HG03521 (cell line): ENCODE measurements around the gene TECPR1.

ENCODE experiments used
- ATAC-seq: cut with Tn5 transposase; IDR thresholded peaks from one replicate; pipeline ENCODE4 v1.9.1; 2021; ENCODE audit warnings: mild to moderate bottlenecking, moderate library complexity; ENCODE audit not compliant: unreplicated experiment

Gene TECPR1

DNA sequence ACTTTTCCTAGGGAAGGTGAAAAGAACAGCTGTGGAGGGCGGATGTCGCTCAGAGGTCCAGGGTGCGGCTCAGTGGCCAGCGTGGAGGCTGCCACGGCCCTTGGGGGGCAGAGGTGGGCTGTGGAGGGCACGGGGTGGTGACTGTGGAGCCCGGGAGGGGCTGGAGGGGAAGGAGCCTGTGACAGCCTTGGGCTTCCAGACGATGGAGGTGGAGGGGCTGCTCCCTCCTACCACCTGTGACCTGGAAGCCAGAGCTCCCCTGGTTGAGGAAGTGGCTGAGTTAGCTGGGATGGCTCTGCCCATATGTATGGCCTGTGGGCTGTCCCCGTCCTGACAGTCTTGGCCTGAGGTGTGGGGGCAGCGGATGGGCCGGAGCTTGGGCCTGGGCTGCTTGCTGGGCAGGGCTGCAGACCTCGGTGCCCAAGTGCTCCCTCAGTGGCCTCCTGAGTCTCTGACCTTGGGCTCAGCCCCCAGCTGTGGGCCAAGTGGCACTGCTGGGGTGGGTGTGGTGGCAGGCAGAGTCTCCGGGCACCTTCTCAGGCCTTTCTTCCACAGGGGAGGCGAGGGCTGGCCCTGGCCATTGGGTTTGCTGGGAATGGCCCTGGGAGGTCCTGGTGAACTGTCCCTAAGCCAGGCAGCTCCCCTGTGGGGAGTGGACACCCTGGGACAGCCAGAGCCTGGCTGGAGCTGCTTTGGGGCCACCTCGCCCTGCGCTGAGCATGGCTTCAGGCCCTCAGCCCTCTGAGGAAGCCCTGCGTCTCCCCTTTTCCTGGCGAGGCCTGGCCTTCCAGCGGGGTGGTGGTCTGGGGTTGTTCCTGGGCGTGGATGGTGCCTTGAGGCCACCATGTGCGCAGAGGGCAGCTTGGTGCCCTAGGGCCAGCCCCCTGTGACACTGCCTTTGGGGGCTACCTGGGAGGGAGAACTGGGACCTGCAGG, 33.4 kb upstream of the TECPR1 start:
- ATAC-seq, result no peak

DNA sequence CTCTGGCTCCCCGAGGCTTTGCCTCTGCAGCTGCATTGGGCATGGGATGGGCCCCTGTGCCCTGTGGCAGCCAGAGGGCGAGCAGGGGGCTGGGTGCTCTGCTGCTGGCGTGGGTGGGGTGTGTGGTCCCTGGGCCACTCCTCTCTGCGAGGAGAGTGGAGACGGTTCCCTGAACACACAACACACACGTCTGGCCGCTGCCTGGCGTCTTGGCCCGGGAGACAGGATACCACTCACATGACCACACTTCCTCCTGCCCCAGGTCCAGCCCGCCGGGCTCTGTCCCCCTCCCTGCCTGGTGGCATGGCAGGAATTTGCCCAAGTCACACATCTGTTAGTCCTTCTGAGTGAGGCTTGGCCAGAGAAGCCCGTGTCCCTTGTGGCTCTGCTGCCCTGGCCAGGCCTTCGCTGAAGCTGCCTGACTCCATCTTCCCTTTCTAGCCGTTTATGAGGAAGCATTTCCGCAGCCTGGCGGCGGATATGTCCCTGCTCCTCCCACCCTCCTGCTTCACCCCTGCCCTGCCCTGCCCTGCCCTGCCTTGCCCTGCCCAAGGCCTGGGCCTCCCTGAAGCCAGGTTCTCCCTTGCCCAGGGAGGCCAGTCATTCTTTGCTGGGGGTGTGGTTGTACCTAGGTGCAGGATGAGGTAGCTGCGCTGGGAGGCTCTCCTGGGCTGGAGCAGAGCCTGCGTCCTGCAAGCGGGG, 32.5 kb upstream of the TECPR1 start:
- no peak for ATAC-seq

DNA sequence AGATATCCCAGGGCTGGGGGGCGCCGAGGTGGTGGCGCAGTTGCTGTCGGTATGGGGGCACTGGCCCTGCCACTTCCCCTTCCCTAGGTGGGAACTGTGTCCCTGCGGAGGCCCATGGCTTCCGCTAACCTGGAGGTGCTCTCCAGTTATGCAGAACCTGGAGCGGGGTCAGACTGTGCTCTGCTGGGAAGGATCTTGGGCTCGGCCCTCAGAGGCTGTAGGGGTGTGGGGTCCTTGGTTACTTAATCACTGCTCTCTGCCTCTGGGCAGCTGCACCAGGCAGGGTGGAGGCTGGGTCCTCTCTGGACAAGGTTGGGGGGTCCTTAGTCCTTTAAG, 31.8 kb upstream of the TECPR1 start:
- ATAC-seq, result no peak

DNA sequence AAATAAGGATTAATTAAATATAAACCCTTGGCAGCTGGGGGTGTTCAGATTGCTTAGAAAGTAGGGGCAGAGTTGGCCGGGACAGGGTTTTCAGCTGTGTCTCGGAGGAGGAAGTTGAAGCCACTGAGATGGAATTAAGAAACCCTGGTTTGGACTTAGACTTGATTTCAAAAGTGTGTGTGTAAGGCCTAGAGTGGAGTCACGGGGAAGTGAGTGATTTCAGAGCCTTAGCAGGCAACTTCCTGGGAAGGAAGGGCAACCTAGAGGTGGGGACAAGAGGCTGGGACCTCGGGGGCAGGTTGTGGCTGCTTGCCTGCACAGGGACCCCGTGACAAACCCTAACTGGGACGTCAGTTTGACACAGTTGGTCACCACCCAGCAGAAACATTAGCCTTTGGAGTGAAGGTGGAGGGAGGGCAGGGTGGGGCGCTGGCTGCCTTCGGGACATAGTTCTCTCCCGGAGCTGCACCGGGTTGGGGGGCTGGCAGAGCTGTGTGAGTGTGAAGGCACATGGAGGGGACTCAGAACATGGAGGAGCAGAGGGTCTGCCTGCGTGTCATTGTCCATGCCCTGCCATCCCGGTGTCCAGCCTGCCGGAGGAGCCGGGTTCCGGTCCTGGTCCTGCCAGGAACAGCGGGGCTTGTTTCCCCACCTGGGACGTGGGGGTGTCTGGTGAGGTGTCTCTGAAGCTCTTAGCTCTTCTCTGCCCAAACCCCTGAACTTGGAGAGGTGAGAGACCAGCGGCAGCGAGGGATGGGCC, 31.3 kb upstream of the TECPR1 start:
- no peak for ATAC-seq

DNA sequence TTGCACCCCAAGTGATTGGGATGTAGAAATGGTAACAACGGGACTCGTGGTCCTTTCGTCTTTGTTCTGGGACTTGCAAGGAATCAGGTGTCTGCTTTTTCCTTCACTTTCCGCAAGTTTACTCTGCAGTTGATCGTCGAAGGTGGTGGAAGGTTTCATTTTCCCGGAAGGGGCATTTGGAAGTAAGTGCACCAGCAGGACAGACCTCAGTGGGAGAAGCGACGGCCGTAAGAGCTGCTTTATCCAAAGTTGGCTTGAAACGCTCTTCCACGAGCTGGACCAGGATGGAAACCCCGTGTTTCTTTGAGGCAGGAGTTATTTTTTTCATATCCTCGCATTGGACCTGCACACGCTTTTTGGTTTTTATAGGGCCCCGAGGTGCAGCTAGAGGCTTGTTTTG, 30.7 kb upstream of the TECPR1 start:
- ATAC-seq, result no peak

DNA sequence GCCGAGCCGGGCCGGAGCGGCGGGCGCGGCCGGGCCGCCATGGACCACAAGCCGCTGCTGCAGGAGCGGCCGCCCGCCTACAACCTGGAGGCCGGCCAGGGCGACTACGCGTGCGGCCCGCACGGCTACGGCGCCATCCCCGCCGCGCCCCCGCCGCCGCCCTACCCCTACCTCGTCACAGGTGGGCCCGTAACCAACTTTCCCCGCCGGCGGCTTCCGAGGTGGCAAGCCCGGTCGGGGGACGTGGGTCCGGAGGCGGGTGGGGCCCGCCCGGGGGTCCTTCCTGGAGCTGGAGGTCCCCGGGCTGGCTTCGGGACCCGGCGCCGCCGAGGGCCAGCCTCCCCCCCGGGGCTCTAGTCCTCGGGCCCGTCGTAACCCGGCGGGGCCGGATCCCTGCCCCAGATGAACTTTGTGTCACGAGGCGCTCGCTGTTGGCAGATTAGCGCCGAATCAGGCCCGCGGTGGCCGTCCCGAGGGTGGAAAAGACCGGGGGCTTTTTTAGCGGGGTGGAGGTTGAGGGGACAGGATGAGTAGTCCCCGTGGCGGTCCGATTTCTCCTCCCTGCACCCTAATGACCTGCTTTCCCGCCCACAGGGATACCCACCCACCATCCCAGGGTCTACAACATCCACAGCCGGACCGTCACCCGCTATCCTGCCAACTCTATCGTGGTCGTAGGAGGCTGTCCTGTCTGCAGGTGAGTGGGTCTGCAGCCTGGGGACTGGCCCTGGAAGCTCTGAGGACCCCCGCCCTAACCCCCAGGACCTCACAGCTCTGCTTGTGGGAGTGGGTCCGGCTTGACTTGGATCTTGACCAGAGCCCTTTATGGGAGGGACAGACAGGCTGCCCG, 29.9 kb upstream of the TECPR1 start:
- peak; percentile 9 for ATAC-seq

DNA sequence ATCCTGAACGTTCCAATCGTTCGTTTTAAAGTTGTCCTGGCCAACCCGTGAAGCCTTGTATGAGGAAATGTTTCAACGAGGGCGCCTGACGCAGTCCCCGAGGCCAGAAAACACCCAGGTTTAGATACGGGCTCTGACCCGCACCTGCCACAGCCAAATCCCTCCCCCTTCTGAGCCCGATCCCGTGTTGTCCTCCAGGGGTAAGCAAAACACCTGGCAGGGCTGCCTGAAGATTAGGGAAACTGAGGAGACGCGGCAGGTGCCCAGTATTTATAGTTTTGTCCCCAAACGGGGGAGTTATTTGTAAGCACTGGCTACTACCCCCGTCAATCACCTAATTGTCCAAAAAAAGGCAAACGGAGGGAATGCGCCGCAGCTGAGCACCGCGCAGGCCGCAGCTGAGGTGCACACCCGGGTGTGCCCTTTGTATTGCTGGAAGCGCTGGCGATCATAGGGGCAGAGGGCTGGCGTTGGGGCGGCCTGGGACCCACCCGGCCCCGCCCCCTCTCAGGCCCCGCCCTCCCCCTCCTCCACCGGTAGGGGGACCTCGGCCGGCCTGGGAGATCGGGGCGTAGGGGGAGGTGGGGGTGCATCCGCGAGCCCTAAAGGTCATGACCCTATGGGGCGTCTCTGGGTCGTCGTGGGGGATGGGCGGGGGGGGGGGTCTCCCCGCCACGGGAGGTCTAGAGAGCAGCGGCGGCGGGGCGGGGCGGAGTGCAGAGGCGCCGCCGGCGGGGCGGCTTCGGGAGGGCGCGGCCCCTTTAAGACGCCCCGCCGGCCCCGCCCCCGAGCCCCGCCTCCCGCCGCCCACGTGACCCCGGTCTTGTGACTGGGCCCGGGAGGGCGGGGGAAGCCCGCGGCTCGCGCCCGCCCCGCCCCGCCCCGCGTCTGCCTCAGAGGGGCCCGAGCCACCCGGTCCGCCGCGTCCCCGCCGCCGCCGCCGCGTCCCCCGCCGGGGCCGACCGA, 29.0 kb upstream of the TECPR1 start, which contains the start of gene BRI3:
BRI3 (plus strand) TSS at position 896 of the 966 bp plus-strand sequence. CDS start 110 bp downstream, outside the sequence.
- ATAC-seq, result peak; percentile 76

DNA sequence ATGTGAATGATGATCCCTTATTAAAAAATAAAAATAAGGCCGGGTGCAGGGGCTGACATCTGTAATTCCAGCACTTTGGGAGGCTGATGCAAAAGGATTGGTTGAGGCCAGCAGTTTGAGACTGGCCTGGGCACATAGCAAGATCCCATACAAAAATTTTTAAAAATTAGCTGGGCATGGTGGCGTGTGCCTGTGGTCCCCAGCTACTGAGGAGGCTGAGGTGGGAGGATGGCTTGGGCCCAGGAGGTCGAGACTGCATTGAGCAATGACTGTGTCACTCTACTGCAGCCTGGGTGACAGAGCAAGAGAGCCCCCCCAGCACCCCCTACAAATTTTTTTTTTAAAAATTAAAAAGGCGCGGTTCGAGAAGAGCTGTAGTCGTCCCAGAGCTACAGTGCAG, 28.3 kb upstream of the TECPR1 start:
- ATAC-seq, result no peak

DNA sequence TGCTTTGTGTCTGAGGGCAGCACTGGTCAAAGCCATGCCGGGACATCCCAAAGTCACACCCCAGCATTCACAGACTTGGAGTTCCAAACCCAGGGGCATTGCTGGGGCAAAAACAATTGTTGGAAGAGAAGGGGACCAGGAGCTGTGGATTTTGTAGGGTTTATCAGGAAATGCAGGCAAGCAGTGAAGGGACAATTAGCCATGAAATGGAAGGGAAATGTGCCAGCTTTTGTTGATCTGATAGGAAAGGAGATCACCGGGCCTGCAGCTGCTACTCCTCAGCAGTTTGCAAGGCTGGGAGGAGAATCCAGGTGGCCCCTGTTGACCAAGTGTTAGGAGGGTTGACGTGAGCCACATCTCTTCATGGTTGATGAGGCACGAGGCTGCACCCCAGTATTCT, 26.9 kb upstream of the TECPR1 start:
- ATAC-seq, result no peak

DNA sequence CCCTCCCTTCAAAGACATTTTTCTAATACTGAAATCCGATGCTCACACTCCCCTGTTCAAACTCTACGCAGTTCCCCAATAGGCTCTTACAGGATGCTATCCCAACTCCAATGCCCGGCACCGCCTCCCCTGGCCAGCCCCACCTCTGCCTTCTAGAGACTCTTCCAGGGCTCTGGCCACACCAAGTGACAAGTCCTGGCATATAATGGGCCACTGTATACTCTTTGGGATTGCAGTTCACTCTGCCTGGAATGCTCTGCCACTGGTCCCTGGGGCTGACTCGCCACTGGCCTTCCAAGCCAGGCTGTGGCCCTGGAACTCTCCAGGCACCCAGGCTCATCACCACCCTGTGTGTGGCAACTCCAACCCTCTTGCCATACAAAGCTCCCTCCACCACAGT, 26.4 kb upstream of the TECPR1 start:
- no peak for ATAC-seq

DNA sequence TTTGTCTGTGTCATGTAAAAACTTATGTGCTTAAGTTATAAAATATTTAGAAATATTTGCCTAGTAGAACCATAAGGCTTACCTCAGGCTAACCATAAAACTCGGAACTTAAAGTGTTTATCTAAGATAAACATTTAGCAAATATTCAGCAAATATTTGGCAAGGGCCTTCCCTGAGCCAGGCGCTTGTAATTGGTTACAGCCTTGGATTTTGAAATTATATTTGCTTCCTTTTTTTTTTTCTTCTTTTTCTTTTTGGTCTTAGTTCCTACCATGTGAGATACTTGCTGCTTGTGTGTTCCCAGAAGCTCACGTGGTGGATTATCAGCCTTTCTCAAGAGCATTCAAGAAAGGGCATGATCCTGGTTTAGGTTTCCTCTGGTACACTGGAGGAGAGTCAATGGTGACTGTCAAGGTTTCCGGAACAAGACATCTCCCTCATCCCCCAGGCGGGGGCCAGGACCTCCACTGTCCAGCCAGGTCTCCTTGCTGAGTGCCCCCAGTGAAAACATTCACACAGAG, 24.3 kb upstream of the TECPR1 start:
- no peak for ATAC-seq

DNA sequence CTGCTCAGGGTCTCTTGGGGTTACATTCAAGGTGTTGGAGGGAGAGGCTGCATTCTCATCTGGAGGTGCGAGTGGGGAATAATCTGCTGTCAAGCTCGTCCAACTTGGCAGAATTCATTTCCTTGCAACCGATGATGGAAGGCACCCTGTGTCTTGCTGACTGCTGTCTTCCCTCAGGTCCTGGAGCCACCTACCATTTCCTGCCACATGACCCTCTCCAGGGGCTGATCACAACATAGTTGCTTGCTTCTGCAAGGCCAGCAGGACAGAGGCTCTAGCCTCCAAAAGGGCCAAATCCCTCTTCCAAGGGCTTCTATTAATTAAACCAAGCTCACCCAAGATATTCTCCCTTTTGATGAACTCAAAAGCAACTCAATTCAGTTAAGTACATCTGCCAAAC, 15.3 kb upstream of the TECPR1 start:
- no peak for ATAC-seq

DNA sequence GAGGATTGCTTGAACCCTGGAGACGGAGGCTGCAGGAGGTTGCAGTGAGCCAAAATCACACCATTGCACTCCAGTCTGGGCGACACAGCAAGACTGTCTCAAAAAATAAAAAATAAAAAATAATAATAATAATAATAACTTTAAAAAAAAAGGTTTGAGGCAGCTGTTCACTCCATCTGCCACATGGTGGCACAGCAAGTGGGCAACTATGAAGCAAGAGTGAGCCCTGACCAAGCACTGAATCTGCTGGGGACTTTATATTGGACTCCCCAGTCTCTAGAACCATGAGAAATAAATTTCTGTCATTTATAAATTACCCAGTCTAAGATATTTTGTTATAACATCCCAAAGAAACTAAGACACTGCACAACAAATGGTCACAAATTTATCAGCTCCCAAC, 14.8 kb upstream of the TECPR1 start:
- no peak for ATAC-seq

DNA sequence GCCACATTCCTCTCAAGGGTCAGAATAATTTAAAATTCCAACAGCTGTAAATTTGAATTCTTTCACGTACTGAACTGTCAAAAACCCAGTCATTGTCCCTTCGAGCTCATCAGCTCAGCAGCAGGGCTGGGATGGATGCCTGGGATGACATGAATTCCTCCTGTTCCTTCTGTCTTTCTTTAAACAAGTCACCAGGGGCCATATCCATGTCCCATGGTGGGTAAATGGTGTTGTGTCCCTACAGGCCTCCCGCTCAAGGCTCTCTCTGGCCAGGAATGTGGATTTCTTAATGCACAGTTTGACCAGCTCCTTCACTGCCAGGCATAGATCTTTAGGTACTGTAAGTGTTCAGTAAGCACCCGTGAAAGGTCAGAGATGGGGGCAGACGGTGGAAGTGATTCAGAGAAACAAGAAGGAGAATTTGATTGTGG, 13.8 kb upstream of the TECPR1 start:
- ATAC-seq, result no peak

DNA sequence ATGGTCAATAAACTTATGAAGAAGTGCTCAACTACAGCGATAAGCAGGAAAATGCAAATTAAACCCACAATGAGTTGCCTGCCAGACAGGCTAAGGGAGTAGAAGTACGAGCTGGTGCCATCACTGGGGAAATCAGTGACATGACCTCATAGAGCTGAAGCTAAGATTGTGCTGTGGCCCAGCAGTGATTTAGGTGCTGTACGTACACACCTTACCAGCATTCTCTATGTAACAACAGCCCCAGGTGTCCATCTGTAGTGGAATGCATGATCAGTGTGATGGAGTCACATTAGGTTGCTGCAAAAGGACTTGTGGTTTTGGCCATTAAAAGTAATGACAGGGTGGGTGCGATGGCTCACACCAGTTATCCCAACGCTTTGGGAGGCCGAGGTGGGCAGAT, 5.7 kb upstream of the TECPR1 start:
- ATAC-seq, result no peak

DNA sequence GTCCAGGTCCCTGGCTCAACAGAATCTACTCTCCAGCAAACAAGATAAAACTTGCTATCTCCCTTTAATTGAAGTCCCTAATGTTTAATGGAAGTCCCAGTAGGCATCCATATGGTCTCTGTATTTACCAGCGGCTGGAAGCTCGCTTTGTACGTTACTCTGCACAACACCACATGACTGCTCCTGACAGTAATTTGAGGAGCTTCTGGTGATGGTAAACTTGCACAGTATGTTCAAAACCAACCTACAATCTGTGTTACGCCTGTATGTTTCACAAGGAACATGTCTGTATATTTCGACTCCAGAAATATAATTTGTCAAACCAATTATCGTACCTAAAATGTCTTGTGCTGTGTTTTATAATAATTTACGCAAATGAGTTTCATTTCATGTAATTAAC, 4.4 kb upstream of the TECPR1 start:
- ATAC-seq, result no peak

DNA sequence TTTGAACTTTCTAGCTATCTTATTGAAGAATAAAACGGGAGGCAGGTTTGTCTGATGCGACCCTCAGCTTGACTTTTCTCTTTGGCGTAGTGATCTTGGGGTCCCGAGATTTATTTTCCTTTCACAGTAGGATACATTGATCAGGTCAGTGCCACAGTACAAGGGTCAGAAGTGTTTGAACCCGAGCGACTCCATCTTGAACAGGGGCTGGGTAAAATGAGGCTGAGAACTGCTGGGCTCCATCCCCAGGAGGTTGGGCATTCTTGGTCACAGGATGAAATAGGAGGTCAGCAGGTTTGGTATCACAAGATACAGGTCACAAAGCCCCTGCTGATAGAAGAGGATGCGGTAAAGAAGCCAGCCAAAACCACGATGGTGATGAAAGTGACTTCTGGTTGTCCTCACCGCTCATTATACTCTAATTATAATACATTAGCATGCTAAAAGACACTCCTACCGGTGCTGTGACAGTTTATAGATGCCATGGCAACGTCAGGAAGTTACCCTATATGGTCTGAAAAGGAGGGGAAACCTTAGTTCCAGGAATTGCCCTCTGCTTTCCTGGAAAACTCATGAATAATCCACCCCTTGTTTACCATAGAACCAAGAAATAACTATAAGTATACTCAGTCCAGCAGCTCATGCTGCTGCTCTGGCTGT, 3.0 kb upstream of the TECPR1 start:
- ATAC-seq, result no peak

DNA sequence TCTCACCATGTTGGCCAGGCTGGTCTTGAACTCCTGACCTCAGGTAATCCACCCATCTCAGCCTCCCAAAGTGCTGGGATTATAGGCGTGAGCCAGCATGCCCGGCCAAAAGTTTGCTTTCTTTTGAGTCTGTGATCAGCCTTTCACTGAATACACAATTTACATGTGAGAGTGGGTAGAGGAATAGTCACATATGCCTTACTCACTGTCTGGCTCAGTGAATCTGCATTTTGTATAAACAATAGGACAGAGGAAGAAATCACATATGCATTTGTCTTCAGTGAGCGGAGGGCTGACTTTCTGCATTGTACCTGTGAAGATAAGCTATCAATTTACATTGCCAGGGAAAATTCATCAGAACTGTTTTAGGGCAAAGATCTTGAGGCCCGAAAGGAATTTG, 2.5 kb upstream of the TECPR1 start:
- no peak for ATAC-seq
